KOPT-K1 (cell line): ENCODE data around the gene PLSCR4.

Experiments used
- H3K27ac ChIP-seq: fragments of 200-600 bp; sonication (generic); 2 replicates; pipeline ENCODE4 v1.5.1; 2016; ENCODE audit warnings: antibody characterized with exemption, mild to moderate bottlenecking, low read depth, low read length; ENCODE audit not compliant: poor library complexity, severe bottlenecking
- H3K36me3 ChIP-seq: fragments of 200-600 bp; sonication (generic); 2 replicates; pipeline ENCODE4 v1.5.1; 2017; ENCODE audit warnings: antibody characterized with exemption, mild to moderate bottlenecking, low read length, moderate library complexity; ENCODE audit not compliant: insufficient read depth
- H3K9me3 ChIP-seq: fragments of 200-600 bp; sonication (generic); 2 replicates; pipeline ENCODE4 v1.5.1; 2017; ENCODE audit warnings: antibody characterized with exemption, low read length, mild to moderate bottlenecking; ENCODE audit not compliant: insufficient read depth, poor library complexity, severe bottlenecking

Gene PLSCR4

DNA sequence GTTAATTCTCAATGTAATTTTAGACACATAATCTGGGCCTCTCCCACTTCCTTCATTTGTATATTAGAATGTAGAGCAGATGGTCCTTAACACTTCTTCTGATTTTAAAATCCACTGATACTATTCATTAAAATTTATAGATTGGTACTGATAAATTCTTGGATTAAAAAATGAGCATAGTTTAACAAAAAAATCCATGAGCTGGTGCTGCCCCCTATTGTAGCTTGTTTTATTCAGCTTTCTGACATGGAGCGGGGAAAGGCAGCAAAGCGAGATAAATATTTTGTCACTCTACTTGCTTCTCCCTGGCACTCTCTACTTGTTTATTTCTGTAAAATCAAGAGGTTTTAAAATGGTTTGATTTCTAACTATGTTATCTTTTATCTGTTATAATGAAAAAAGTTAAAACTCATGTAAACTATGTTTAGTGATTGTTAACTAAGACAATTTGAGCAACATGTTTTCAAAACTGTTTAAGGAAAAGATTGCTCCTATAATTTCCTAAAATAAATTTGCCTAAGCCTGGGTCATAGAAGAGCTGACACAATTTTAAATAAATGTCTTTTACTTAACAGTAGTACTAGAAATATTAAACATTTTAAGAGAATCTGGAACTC is 63.5 kb downstream of the PLSCR4 start:
- Histone ChIP-seq H3K36me3 (no peaks in the 10 kb centered on the region), H3K27ac (no peak overlapping the region), H3K9me3 (no peaks in the 10 kb centered on the region)

DNA sequence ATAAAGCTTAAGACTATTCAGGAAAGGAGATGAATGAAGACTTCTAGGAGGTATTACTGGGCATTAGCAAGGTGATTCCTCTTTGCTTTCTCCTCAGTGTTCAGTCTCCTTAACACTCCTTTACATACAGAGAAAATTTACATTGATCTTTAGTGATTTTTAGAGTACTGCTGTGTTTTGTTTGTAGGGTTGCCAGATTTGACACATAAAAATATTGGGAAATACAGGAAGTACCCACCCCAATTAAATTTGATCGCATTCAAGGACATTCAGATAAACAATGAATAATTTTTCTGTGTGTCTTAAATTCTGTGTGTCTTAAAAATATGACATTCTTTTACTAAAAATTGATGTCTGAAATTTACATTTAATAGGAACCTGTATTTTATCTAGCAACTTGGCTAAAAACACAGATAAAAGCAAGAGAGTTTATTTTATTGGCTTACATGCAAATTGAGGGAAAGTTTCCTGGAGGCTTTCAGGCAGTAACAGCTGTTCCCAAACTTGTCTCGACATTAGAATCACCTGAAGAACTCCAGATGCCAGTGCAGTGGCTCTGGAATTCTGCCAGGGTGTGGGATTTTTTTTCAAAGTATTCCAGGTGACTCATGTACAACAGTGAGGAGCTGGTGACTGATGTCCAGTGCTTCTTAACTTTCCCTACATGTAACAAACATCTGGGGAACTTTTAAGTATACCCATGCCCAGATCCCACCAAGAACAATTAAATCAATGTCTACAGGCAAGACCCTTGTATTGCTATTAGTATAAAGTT is 66.5 kb downstream of the PLSCR4 start:
- H3K9me3 ChIP-seq = no peaks in the 10 kb centered on the region
- no peaks in the 10 kb centered on the region for H3K36me3 ChIP-seq
- H3K27ac ChIP-seq = no peak overlapping the region

DNA sequence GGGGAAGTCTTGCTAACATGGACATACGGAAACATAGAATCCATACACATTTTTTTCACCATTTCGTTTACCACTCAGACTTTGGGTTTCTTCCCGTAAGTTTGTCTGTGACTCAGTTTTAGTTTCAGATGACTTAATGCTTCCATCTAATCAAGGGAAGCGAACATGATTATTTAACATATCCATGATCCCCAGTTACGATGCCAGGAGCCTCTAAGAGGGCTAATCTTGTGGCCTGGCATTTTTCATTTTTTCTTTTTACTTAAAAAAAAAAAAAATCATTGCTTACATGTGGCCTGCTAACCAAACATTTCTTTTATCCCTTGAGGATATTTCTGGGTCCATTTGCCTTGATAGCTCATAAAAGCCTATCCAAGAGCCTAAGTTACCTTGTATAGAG is 69.7 kb downstream of the PLSCR4 start:
- no peak overlapping the region for H3K27ac ChIP-seq
- no peaks in the 10 kb centered on the region for H3K36me3 ChIP-seq
- no peaks in the 10 kb centered on the region for H3K9me3 ChIP-seq

DNA sequence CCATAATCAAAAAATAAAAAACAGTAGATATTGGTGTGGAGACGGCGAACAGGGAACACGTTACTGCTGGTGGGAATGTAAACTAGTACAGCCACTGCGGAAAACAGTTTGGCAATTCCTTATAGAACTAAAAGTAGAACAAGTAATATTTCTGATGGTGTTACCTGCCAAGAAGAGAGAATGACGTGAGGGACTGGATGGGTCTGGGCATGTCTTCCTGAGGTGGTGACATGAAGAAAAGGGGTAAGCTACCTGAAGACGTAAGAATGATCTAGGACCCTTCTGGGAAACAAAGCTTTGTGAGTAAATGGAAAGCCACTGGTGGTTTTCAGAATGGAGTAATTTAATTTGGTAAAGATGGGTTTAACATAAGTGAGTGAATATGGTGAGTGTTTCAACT is 70.5 kb downstream of the PLSCR4 start:
- no peaks in the 10 kb centered on the region for H3K9me3 ChIP-seq

DNA sequence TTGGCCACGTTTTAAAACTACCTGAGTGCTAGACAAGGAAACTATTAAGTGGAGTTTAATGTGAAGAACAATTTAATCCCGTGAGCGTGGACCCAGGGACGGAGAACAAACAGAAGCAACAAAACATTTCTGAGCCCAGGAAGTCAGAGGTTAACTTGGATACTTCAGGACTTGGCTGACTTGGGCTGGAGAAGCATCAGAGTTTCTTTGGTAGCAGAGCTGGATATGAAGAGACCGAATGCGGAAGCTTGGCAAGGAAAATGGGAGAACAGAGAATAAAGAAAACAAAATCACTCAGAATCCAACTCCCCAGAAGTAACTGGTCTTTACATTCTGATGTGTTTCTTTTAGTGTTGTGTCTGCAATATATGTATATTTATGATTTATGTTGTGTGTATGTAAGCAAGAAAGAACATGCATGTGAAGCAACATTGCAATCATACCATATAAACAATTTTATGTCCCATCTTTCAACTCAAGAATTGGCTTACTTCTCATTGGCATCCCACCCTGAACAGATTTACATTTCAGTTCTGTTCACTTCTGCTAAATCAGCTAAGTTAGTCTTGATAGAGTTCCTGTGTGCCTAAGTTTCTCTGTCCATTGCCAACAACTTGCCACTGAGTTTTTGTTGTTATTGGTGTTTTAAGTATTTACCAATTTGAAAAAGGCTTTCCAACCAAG is 72.8 kb downstream of the PLSCR4 start:
- no peaks in the 10 kb centered on the region for H3K9me3 ChIP-seq
- no peak overlapping the region for H3K27ac ChIP-seq
- no peaks in the 10 kb centered on the region for H3K36me3 ChIP-seq

More for the DNA sequence above, 70.5 kb downstream of the PLSCR4 start:
- Histone ChIP-seq H3K36me3 (no peaks in the 10 kb centered on the region), H3K27ac (no peak overlapping the region)

DNA sequence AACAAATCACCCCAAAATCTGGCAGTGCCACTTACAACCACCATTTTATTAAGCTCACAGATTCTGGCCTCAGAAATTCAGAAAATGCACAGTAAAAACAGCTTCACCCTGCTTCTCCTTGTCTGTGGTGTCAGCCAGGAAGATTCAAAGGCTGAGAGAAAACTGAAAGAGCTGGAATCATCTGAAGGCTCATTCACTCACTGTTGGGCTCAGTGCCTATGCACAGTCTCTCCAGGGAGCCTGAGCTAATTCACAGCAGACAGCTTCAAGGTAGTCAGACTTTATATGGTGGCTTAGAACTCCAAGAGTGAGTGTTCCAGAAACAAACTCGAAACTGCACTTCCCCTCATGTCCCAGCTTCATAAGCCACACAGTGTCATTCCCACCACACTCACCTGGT is 73.4 kb downstream of the PLSCR4 start:
- H3K36me3 ChIP-seq = no peaks in the 10 kb centered on the region

DNA sequence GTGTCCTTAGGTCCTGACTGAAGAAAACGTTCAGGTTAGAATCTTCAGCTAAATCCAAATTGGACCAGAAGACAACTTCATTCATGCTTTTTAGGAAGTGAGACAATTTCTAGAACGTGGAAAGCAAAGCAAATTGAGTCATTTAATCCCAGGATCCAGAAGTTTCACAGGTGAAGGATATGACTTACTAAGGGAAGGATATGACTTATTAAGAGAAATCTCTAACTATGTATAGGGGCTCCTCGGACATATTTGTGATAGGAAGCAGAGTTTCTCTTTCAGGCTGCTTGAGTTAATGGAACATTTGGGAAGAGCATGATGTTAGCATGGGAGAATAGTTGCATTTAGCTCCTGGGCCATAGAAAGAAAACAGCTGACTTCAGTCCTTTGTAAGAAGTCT is 73.8 kb downstream of the PLSCR4 start:
- no peaks in the 10 kb centered on the region for H3K36me3 ChIP-seq
- no peaks in the 10 kb centered on the region for H3K9me3 ChIP-seq
- H3K27ac ChIP-seq = no peak overlapping the region

More for the DNA sequence above, 73.4 kb downstream of the PLSCR4 start:
- Histone ChIP-seq H3K9me3 (no peaks in the 10 kb centered on the region), H3K27ac (no peak overlapping the region)

DNA sequence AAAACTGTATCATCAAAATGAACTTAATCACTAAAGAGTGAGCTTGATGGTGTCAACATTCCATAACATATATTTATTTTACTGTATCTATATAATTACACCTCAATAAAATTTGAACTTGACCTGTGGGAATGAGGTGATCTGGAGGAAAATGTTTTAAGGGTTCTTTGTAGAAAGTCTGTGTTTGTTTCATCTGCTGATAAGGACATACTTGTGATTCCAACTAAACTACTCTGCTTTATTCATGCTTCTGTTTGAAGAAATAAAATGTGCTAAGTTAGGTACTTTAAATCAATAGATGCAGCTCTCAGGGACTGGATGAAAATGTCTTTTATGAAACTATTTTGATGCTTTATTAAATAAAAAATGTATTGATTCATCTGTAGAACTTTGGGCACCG is 78.3 kb downstream of the PLSCR4 start:
- Histone ChIP-seq H3K9me3 (no peaks in the 10 kb centered on the region), H3K27ac (no peak overlapping the region), H3K36me3 (no peaks in the 10 kb centered on the region)

DNA sequence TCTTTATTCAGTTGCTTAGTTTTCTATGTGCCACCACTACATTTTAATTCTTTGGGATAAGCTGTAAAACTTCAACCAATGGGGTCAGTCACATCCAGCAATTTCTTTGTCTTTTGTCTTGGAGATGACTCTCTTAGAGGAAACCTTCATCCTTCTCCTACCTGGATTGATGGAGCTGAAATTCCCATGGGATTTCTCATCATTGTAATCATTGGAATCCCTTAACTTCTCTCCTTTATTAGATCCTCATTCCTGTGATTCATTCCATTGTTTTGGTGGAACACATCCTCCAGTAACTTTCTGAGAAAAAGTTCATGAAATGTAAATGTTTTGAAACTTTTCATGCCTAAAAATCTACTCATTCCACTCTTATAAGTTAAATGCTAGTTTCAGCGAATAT is 80.3 kb downstream of the PLSCR4 start:
- Histone ChIP-seq H3K36me3 (no peaks in the 10 kb centered on the region), H3K27ac (no peak overlapping the region)

DNA sequence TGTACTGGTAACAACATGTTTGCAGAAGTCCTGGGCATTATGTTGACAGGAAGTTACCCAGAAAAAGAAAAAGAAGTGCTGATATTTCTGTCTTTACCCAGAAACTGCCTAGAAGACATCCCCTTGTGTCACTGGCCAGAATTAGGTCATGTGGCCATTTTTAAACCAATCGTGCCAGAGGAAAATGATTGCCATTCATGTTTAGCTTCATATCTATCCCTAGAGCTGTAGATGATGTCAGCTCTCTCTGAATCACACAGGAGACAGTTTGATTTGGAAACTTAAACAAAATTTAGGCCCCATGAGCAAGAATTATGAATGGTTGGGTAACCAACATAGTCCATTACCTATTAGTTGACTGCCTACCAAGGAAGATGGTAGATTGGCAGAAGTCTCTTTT is 81.0 kb downstream of the PLSCR4 start:
- Histone ChIP-seq H3K9me3 (no peaks in the 10 kb centered on the region), H3K36me3 (no peaks in the 10 kb centered on the region), H3K27ac (no peak overlapping the region)

More for the DNA sequence above, 80.3 kb downstream of the PLSCR4 start:
- H3K9me3 ChIP-seq = no peaks in the 10 kb centered on the region

DNA sequence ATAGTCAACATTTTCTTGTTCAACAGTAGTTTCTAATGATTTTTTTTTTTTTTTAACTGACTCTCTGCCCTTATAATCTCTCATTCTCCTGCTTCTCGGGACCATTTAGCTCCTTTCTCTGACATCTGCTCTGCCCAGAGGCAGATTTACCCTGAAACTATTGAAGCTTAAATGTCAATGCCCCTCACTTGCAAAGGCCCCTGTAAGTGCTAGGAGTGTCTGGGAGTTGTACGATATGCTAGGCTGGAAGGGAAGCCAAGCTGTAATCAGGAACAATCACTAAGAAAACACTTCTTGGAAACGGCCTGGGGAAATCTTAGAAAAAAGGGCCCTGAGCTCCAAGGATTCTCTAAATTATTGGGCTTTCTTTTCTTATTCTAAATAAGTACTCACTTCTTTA is 84.1 kb downstream of the PLSCR4 start:
- no peak overlapping the region for H3K27ac ChIP-seq
- no peaks in the 10 kb centered on the region for H3K9me3 ChIP-seq
- no peaks in the 10 kb centered on the region for H3K36me3 ChIP-seq

DNA sequence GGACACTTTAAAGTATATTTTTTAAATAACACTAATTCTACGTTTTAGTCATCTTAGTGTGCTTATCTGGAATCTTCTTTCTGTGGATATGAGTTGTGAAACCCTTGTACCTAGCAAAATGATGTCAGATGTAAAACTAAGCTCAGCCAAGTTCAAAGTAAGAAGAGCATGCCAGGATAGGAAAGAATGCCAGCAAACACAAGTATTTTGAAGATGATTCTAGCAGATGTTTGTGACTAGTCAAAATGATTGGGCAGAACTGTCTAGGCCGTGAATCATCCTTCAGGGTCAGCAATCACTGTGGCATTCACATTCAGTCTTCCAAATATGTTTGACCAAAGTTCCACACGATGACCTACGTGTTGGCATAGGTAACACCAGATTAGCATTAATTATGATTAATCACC is 84.5 kb downstream of the PLSCR4 start:
- Histone ChIP-seq H3K9me3 (no peaks in the 10 kb centered on the region), H3K36me3 (no peaks in the 10 kb centered on the region), H3K27ac (no peak overlapping the region)

DNA sequence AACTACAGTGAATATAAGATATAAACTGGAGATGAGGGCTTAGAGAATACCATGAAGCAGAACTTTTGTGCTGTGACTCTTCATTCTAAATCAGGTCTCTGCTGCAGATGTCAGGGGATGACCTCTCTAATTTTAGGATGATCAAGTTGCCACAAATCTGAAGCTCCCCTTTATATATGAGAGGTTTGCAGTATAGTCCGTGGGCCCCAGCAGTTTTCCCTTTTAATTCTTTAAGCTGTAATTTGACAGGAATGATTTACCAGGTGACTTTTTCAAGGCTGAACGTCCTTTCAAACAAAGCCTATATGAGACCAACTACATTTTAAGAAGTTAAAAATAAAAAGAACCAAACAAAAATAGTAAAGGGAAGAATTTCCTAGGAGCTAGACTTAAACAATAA is 85.0 kb downstream of the PLSCR4 start:
- Histone ChIP-seq H3K36me3 (no peaks in the 10 kb centered on the region), H3K9me3 (no peaks in the 10 kb centered on the region), H3K27ac (no peak overlapping the region)

DNA sequence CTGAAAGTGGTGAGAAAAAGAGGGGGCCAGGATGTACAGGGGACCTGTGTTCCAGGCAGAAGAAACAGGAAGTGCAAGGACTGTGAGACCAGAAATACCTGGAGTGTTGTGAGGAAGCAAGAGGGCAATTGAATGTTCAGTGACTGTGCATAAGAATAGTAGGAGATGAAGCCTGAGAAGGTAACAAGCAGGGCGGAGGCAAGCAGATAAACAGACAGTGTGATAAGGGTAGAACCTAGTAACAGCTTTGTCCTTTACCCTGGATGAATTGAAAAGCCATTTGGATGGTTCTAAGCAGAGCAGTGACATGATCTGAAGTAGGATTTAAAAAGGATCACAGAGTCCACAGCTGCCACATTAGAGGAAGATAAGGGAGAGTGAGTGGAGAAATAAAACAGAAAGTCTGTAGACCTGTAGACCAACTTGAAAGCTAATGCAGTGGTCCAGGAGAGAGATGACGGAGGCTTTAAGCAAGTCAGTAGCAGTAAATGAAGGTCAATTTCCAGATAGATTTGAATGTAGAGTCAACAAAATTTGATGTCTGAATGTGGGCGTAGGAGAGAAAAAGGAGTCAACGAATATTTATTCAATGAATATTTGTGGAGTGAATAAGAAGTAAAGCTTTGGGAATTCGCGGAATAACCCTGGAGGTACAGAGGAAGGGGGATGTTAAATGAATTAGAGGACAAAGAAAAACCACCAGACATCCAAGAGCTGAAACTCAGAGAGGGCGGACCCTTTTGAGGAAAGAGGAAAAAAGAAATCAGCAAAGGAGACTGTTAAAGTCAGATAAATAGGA is 85.7 kb downstream of the PLSCR4 start:
- no peak overlapping the region for H3K27ac ChIP-seq
- H3K9me3 ChIP-seq = no peaks in the 10 kb centered on the region
- H3K36me3 ChIP-seq = no peaks in the 10 kb centered on the region

DNA sequence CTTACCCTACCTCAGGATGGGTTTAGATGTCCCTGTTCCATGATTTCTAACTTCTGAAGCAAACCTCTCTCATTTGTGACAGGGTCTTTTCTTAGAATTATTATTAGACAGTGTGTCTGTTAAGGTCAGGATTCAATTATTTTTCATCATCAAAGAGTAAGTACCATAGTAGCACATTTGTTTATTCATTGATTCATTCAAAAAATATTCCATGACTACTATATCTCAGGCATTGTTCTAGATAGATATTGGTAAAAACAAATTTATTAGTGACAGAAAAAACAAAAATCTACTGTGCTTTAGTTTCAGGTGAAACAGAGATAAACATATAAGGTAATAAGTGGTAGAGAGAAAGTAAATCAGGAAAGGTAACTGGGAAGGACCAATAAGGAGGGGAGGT is 86.4 kb downstream of the PLSCR4 start:
- no peak overlapping the region for H3K27ac ChIP-seq
- H3K36me3 ChIP-seq = no peaks in the 10 kb centered on the region
- H3K9me3 ChIP-seq = no peaks in the 10 kb centered on the region
